GM20000 (cell line): Measurements from ENCODE around the gene RPS15A.
A peak's percentile ranks its signal among the peaks of the same experiment; 100 is the strongest.
"Not testable (repeated sequence)": the region's sequence is repeated elsewhere in the genome, so short reads cannot be mapped to it uniquely, and the experiment has no call there.

Experiments
- DNase-seq: peaks from one replicate; pipeline ENCODE4 v3.0.0; 2012; ENCODE audit warnings: low spot score
- TF ChIP-seq, protein P1 (sequence below): IDR thresholded peaks from 2 replicates; pipeline ENCODE4 v1.5.1; 2012; ENCODE audit warnings: mild to moderate bottlenecking, control low read depth; ENCODE audit errors: extremely low read depth, missing control alignments

Gene RPS15A

DNA sequence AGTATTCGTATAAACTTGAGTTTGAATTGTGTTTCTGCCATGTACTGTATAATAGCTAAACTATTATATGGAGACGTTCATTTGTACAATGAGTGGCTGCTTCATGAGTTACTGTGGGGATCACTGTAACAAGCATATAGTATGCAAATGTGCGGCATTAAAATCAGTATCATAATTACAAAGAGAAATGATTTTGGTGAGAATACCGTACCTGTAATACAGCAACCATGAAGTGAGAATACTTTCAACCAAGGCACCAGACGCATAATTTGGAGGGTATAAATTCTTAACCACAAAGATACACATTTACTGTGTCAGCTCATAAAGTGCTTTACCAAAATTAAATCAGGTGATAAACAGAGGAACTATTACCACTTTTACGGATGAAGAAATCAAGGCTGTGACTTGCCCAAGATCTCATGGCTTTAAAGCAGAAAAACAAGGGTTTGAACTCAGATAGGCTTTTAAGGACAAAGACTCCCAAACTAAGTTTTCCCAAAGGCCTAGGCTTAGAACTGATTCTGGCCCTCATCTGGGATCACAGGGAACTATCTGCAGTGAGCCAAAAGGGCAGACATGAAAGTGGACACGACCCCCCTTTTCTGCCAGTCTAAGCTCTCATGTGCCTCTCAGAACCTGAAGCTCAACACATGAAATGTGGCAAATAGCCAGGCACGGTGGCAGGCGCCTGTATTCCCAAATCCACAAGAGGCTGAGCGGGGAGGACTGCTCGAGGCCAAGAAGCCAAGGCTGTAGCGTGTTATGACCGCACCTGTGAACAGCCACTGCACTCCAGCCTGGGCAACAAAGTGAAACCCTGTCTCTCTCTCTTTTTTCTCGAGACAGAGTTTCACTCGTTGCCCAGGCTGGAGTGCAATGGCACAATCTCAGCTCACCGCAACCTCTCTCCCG, 6.4 kb downstream of the RPS15A start:
- DNase-seq = no peak
- TF ChIP-seq, protein P1, sequence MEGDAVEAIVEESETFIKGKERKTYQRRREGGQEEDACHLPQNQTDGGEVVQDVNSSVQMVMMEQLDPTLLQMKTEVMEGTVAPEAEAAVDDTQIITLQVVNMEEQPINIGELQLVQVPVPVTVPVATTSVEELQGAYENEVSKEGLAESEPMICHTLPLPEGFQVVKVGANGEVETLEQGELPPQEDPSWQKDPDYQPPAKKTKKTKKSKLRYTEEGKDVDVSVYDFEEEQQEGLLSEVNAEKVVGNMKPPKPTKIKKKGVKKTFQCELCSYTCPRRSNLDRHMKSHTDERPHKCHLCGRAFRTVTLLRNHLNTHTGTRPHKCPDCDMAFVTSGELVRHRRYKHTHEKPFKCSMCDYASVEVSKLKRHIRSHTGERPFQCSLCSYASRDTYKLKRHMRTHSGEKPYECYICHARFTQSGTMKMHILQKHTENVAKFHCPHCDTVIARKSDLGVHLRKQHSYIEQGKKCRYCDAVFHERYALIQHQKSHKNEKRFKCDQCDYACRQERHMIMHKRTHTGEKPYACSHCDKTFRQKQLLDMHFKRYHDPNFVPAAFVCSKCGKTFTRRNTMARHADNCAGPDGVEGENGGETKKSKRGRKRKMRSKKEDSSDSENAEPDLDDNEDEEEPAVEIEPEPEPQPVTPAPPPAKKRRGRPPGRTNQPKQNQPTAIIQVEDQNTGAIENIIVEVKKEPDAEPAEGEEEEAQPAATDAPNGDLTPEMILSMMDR = no peak

DNA sequence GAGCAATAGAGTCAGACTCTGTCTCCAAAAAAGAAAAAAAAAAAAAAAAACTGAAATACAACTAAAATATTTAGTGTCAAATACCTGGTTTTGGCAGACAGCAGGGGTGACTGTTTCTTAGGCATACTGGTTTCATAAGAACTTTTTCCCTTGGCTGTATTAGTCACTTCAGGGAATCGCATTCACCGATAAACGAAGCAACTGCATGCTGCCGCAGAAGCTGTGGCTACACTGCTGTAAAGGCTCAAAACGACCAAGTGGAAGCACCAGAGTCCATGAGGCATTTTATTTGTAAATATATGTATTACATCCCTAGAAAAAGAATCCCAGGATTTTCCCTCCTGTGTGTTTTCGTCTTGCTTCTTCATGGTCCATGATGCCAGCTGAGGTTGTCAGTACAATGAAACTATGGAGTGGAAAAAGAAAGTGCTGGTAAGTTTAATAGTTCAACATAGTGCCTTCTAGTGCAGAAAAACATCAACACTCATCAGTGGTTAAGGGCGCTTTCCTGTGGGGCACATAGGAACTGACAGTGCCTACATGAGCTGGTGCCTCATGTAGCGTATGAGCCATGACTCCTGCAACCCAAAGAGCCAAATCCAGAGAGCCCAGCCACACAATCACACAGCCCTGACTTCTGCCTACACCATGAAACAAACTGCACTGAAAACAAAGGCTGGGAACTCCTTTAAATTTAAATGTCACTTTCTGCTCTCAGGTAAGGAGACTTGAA, 7.3 kb downstream of the RPS15A start:
- no peak for DNase-seq
- TF ChIP-seq, protein P1 = no peak

DNA sequence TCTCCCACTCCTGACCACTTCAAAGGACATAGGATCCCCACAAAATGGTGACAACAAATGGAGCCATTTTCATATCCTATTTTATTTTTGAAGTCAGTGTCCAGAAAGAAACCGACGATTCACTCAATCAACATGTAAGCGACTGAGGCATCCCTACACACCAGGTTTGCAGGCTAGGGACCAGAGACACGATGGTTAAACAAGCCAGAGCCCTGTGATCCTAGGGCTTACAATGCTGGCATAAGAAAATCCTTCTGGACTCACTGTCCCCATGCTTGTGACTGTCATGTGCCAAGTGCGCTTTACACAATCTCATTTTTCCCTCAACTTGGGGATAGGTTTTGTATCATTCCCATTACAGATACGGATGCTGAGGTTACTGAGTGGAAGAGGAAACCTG, 8.9 kb downstream of the RPS15A start:
- DNase-seq = not testable (repeated sequence)

DNA sequence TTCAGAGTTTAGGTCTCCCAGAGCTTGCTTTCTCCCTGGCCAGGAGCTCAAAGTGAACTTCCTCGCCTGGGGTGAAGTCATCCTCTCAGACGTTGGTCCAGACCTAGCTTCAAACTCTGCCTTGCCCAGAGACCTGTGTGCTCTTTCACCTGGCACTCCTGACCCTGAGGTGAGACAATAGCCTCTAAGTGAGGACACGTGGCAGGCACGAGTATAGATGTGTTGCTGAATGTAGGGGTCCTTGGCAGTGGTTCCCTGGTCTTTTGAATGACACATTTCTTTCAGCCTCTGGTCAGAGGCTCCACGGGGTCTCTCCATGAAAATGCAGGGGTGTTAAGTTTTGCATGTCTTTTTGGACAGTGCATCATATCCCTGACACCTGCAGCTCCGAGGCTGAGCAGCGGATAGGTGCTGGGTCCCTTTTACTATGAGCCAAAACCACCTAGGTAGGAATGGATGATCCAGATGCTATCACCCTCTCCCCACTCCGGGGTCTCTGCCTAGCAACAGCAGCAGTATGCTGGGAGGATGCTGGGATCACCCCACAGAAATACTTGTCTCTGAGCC, 9.6 kb downstream of the RPS15A start:
- not testable (repeated sequence) for DNase-seq

DNA sequence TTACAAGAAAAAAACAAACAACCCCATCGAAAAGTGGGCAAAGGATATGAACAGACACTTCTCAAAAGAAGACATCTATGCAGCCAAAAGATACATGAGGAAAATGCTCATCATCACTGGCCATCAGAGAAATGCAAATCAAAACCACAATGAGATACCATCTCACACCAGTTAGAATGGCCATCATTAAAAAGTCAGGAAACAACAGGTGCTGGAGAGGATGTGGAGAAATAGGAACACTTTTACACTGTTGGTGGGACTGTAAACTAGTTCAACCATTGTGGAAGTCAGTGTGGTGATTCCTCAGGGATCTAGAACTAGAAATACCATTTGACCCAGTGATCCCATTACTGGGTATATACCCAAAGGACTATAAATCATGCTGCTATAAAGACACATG, 12.5 kb downstream of the RPS15A start:
- DNase-seq = not testable (repeated sequence)

DNA sequence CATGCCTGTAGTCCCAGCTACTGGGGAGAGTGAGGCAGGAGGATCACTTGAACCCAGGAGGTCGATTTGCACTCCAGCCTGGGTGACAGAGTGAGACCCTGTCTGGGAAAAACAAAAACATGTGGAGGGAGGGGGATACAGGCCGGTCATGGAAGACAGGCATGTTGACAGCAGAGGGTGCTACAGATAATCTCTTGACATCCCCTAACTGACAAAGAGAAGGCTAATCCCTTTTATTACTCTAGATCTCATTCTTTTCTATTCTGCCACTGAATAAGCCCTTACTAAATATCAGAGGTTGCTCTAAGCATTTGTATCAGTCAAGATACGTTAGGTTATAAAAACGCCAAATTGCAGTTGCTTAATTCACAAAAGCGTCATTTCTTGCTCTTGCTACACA, 13.8 kb downstream of the RPS15A start:
- DNase-seq = not testable (repeated sequence)

DNA sequence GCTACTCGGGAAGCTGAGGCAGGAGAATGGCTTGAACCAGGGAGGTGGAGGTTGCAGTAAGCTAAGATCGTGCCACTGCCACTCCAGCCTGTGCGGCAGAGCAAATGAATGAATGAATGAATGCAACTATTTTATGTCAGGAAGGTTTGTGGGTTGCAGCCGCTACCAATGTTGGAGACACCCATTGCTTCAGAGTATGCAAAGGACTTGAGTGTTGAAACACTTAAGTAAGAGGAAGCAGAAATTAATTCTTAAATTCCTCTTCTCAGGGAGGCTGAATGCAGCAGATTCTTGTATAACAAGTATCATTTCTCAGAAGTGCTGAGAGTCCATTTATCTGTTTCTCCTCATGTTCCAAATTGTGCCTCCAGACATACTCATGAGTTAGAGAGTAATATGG, 15.5 kb downstream of the RPS15A start:
- DNase-seq = not testable (repeated sequence)

DNA sequence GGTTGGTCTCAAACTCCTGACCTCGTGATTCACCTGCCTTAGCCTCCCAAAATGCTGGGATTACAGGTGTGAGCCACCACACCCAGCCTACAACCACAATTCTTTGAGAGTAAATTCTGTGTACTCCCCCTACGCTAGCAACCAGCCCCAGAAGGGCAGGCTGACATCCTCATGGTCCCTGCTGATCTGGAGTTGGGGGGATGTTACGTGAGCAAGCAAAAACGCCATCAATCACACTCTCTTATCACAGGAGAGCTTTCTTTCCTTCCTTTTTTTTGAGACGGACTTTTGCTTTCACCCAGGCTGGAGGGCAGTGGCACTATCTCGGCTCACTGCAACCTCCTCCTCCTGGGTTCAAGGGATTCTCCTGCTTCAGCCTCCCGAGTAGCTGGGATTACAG, 18.0 kb downstream of the RPS15A start:
- DNase-seq = not testable (repeated sequence)

DNA sequence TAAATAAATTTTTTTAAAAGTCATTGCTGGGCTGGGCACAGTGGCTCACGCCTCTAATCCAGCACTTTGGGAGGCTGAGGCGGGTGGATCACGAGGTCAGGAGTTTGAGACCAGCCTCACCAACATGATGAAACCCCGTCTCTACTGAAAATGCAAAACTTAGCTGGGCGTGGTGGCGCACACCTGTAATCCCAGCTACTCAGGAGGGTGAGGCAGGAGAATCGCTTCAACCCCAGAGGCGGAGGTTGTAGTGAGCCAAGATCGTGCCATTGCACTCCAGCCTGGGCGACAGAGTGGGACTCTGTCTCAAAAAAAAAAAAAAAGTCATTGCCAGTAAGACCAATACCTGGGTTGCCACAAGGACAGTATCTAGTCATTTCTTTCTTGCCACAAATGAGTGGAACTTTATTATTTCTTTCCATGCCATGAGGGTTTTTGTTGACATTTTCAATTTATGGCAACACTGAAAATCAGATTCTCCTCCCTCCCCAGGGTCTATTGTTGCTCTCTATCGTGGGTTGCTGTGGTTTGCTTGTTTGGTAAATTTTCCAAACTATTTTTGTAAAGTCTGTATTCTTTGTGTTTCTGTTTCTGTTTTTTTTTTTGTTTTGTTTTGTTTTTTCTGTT, 19.7 kb downstream of the RPS15A start:
- DNase-seq = not testable (repeated sequence)

DNA sequence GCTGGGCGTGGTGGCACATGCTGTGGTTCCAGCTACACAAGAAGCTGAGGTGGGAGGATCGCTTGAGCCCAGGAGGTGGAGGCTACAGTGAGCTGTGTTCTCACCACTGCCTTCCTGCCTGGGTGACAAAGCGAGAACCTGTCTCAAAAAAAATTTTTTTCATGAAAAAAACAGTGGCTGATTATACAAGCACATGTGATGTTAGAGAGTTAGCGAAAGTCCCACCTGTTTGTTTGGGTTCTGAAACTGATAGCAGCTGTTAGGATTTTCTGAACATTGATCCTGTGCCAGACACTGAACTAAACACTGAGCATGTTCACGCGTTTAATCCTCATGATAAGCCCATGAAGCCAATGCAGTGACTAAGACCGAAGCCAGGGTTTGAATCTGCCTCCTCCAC, 22.9 kb downstream of the RPS15A start:
- DNase-seq = not testable (repeated sequence)

DNA sequence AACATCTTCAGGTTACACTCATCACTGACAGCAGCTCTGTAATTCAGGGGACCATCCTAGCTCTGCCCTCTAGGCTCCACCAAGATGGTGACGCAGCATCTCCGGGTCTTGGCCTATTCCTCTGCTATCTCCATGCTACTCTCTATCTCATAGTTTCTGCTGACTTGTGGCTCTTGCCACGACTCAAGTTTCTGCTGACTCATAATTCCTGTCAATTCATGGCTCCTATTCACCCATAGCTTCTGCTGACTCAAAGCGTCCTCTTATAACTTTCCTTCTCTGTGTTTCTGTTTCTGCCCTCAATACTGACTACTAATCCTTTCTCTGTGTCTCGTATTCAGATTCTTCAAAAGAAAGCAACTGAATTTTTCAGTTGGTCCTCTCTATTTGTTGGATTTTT, 27.4 kb downstream of the RPS15A start:
- DNase-seq = not testable (repeated sequence)

DNA sequence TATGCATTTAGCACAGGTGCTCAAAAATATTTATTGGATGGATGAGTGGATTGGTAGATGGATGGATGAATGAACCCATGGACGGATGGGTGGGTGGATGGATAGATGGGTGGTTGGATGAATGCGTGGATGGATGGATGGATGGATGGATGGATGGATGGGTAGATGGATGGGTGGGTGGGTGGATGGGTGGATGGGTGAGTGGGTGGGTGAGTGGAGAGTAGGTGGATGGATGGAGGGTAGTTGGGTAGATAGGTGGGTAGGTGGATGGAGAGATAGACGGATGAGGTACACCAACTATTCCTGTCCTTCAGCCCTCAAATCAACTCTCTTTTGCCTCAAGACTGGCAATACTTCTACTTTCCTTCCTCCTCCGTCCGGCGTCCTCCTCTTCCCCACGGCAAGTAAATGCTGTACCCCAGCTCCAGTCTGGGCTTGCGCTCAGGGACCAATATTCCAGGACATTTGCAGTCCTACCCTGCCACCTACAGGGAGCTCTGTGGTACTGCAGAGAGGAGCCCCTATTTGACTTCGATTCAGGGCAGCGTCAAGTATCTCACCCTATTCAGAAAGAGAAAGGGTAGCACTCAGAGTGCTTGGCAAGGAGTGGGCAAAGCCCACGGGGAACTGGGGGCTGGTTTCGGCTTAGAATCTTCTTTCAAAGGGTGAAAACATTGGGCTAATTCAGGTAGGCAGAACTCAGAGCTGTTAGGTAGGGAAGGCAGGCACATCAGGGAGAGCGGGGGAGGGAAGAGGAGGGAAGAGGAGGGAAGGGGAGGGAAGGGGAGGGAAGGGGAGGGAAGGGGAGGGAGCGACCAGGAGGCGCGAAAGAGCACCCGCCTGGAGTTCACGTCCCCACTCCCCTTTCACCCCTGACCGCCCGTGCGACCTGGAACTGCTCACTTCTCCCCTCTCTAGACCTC, 30.3 kb downstream of the RPS15A start:
- DNase-seq = not testable (repeated sequence)
- TF ChIP-seq, protein P1 = peak; percentile 29

DNA sequence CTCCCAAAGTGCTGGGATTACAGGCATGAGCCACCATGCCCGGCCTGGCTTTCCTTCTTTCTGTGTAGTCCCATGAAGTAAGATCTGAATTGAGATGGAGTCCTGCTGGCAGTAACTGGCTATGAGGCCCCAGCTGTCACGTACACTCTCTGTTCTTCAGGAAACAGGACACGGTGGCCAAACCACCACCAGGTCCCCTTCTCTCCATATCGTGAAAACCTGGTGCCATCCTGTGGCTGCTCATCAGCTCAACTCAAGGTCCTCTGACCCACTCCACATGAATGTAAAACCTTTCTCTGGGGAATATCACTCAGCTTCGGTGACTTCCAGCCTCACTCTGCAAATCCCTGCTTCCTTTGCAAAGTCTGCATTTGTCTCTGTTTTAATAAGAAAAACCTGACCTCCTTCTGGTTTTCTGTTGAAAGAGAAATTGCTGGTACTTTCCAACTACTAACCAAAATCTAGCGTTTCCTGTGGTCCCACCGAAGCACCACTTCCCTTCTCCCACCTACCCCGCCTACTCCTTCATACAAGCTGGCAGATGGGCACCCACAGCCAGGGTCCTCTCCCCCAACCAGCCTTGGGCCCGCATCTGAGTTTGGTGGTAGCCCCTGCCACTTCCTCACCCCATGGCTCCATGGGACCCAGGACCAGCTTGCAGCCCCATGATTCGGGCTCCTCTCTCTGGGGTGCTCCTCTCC, 32.0 kb downstream of the RPS15A start:
- DNase-seq = not testable (repeated sequence)

DNA sequence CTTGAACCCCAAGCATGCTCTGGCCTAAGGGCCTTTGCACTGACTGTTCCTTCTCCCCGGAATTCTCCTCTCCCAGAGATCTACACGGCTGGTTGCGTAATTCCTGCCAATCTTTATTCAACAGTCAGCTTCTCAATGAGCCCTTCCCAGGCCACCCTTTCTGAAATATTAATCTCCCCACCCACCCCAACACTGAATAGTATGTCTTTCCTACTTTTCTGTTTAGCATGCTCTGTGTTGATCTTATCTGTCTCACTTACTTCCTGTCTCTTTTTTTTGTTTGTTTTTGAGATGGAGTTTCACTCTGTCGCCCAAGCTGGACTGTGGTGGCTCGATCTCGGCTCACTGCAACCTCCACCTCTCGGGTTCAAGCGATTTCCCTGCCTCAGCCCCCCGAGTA, 33.5 kb downstream of the RPS15A start:
- not testable (repeated sequence) for DNase-seq

DNA sequence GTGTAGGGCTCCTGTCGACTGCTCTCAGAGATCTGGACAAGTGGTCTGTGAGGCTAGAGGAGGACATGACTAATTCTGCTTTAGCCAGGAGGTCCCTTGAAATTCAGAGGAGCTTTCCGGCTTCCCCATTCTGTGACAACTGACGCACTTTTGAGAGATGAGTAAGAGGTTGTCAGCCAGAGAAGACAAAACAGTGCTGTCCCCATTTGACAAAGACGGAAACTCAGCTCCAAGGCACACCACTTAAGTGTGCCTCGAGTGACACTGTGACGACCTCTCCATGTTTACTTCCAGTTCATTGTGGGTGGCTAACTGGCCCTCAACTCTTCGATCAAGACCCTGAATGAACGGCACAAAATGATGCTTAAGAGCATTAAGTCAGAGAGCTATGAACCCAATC, 47.3 kb downstream of the RPS15A start:
- not testable (repeated sequence) for DNase-seq
